ENCODE results near the gene STX8.

The STX8 gene

GRCh38 chr17:9212376-9213302 lies 363.0 kb downstream of the STX8 start:
- no peak overlapping the region for H3K27ac ChIP-seq (ENCODE audit: low read depth, low read length)
- 93% methylated on average over 30 of the region's 30 CpGs for WGBS
- no peak overlapping the region for H3K4me3 ChIP-seq (ENCODE audit: low read length)
- no peaks in the 10 kb centered on the region for H3K36me3 ChIP-seq (ENCODE audit: insufficient read depth, low read length)
- peaks cover 8% of the 10 kb centered on the region; the same call in 1 of the 2 replicates for H3K9me3 ChIP-seq (ENCODE audit: insufficient read depth, low read depth, low read length)
- no peak overlapping the region for H3K9ac ChIP-seq (ENCODE audit: low read depth, low read length)
- no peaks in the 10 kb centered on the region for H3K4me1 ChIP-seq (ENCODE audit: insufficient read depth, low read length)
- H3K27me3 ChIP-seq (ENCODE audit: insufficient read depth, low read length), result no peaks in the 10 kb centered on the region

- Histone ChIP-seq H3K27ac (ENCODE audit: low read depth, low read length) (no peak overlapping the region), H3K9ac (ENCODE audit: low read depth, low read length) (no peak overlapping the region), H3K4me3 (ENCODE audit: low read length) (no peak overlapping the region), H3K36me3 (ENCODE audit: insufficient read depth, low read length) (no peaks in the 10 kb centered on the region), H3K27me3 (ENCODE audit: insufficient read depth, low read length) (no peaks in the 10 kb centered on the region), H3K4me1 (ENCODE audit: insufficient read depth, low read length) (no peaks in the 10 kb centered on the region), H3K9me3 (ENCODE audit: insufficient read depth, low read depth, low read length) (peaks cover 8% of the 10 kb centered on the region; the same call in 1 of the 2 replicates)
- 73% methylated on average over 13 of the region's 13 CpGs for WGBS
Measured at GRCh38 chr17:9211133-9211765, 364.4 kb downstream of the STX8 start.

DNA sequence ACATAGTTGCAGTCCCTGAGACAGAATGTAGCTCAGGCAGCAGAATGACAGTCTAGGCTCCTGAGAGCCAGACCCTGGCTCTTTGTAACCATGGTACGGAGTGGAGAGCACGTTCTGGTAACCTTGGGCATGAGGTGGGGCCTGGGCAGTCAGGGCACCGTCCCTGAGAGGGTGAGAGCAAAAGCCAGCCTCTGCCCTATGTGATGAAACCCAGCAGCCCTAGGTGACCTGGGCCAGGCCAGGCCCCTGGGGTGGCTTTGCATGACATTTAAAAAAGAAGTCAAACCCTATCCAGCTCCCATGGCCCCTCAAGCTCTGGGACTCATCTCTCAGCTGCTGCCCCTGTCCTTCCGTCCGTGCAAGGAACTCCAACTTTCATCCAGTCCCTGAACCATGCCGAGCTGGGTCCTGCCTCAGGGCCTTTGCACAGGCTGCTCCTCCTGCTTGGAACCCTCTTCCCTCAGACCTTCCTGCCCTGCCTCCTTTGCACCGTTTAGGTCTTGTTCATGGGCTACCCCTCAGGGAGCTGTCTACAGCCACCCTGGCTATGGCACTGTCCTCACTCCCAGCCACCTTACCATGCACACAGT lies 365.7 kb downstream of the STX8 start:
- WGBS, result 93% methylated on average over 7 of the region's 7 CpGs

GRCh38 chr17:9209347-9209746 lies 366.3 kb downstream of the STX8 start:
- no peak overlapping the region for H3K4me3 ChIP-seq (ENCODE audit: low read length)
- H3K27me3 ChIP-seq (ENCODE audit: insufficient read depth, low read length), result peaks cover 8% of the 10 kb centered on the region; the same call in 1 of the 2 replicates
- no peaks in the 10 kb centered on the region for H3K4me1 ChIP-seq (ENCODE audit: insufficient read depth, low read length)
- WGBS, result 92% methylated on average over 5 of the region's 5 CpGs
- H3K27ac ChIP-seq (ENCODE audit: low read depth, low read length), result no peak overlapping the region
- H3K9me3 ChIP-seq (ENCODE audit: insufficient read depth, low read depth, low read length), result no peaks in the 10 kb centered on the region
- H3K36me3 ChIP-seq (ENCODE audit: insufficient read depth, low read length), result no peaks in the 10 kb centered on the region
- H3K9ac ChIP-seq (ENCODE audit: low read depth, low read length), result no peak overlapping the region

More for the DNA sequence above, 365.7 kb downstream of the STX8 start:
- no peak overlapping the region for H3K4me3 ChIP-seq (ENCODE audit: low read length)
- H3K9ac ChIP-seq (ENCODE audit: low read depth, low read length), result no peak overlapping the region
- no peaks in the 10 kb centered on the region for H3K4me1 ChIP-seq (ENCODE audit: insufficient read depth, low read length)
- H3K36me3 ChIP-seq (ENCODE audit: insufficient read depth, low read length), result no peaks in the 10 kb centered on the region
- no peak overlapping the region for H3K27ac ChIP-seq (ENCODE audit: low read depth, low read length)
- peaks cover 2% of the 10 kb centered on the region; the same call in 1 of the 2 replicates for H3K27me3 ChIP-seq (ENCODE audit: insufficient read depth, low read length)
- H3K9me3 ChIP-seq (ENCODE audit: insufficient read depth, low read depth, low read length), result no peaks in the 10 kb centered on the region; the same call in 1 of the 2 replicates

GRCh38 chr17:9208381-9209105 lies 367.1 kb downstream of the STX8 start:
- no peak overlapping the region for H3K27ac ChIP-seq (ENCODE audit: low read depth, low read length)
- H3K9ac ChIP-seq (ENCODE audit: low read depth, low read length), result no peak overlapping the region
- no peaks in the 10 kb centered on the region for H3K36me3 ChIP-seq (ENCODE audit: insufficient read depth, low read length)
- 94% methylated on average over 10 of the region's 10 CpGs for WGBS
- no peaks in the 10 kb centered on the region for H3K9me3 ChIP-seq (ENCODE audit: insufficient read depth, low read depth, low read length)
- H3K4me1 ChIP-seq (ENCODE audit: insufficient read depth, low read length), result no peaks in the 10 kb centered on the region
- no peak overlapping the region for H3K4me3 ChIP-seq (ENCODE audit: low read length)
- H3K27me3 ChIP-seq (ENCODE audit: insufficient read depth, low read length), result peaks cover 8% of the 10 kb centered on the region; the same call in 1 of the 2 replicates

GRCh38 chr17:9206741-9207332 lies 368.8 kb downstream of the STX8 start:
- Histone ChIP-seq H3K4me3 (ENCODE audit: low read length) (no peak overlapping the region), H3K4me1 (ENCODE audit: insufficient read depth, low read length) (no peaks in the 10 kb centered on the region), H3K9me3 (ENCODE audit: insufficient read depth, low read depth, low read length) (no peaks in the 10 kb centered on the region), H3K36me3 (ENCODE audit: insufficient read depth, low read length) (no peaks in the 10 kb centered on the region), H3K27me3 (ENCODE audit: insufficient read depth, low read length) (peaks cover 8% of the 10 kb centered on the region; the same call in 1 of the 2 replicates), H3K9ac (ENCODE audit: low read depth, low read length) (no peak overlapping the region), H3K27ac (ENCODE audit: low read depth, low read length) (no peak overlapping the region)
- WGBS, result 89% methylated on average over 11 of the region's 14 CpGs

- WGBS, result 74% methylated on average over 8 of the region's 8 CpGs
- H3K9ac ChIP-seq (ENCODE audit: low read depth, low read length), result no peak overlapping the region
- no peaks in the 10 kb centered on the region for H3K36me3 ChIP-seq (ENCODE audit: insufficient read depth, low read length)
- no peaks in the 10 kb centered on the region for H3K9me3 ChIP-seq (ENCODE audit: insufficient read depth, low read depth, low read length)
- no peaks in the 10 kb centered on the region for H3K4me1 ChIP-seq (ENCODE audit: insufficient read depth, low read length)
- H3K27ac ChIP-seq (ENCODE audit: low read depth, low read length), result no peak overlapping the region
- no peak overlapping the region for H3K4me3 ChIP-seq (ENCODE audit: low read length)
- peaks cover 8% of the 10 kb centered on the region; the same call in 1 of the 2 replicates for H3K27me3 ChIP-seq (ENCODE audit: insufficient read depth, low read length)
Measured at GRCh38 chr17:9206410-9206703, 369.3 kb downstream of the STX8 start.

DNA sequence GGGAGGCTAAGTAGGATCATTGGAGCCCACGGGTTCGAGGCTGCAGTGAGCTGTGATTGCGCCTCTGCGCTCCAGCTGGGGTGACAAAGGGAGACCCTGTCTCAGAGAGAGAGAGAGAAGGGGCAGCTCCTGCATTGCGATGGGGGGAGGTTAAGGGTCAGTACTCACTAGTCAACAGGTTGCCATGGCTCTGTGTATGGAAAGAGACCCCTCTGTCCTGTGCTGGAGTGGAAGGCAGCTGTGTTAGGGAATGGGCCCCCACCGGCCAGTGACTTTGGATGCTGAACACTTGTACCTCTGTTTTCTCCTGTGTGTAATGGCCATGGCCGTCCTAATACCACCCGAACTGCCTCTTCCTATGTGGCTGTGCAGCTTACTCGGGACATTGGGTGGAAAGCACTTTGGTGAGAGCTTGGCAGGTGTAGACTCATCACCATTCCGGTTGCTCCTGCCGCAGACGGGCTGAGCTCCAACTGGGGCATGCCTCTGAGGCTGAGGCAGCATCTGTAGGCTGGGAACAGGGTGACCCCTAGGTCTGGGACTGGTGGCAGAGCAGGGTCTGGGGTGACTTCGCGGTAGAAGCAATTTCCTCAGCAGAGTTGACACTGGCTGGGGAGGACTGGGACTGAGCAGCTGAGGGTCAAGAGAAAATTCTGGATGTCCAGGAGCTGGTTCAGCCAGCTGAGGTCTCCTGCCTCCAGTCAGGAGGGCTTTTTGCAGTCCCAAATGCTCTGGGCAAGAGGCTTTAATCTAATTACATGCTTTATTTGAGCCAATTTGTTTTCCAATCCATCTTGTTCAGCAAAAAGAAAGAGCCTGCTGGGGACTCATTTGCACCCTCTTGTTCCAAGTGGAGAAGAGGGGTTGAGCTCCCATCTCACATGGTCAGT lies 369.9 kb downstream of the STX8 start:
- Histone ChIP-seq H3K27me3 (ENCODE audit: insufficient read depth, low read length) (peaks cover 14% of the 10 kb centered on the region; the same call in 1 of the 2 replicates), H3K9me3 (ENCODE audit: insufficient read depth, low read depth, low read length) (no peaks in the 10 kb centered on the region), H3K4me3 (ENCODE audit: low read length) (no peak overlapping the region), H3K9ac (ENCODE audit: low read depth, low read length) (no peak overlapping the region), H3K4me1 (ENCODE audit: insufficient read depth, low read length) (no peaks in the 10 kb centered on the region), H3K27ac (ENCODE audit: low read depth, low read length) (no peak overlapping the region), H3K36me3 (ENCODE audit: insufficient read depth, low read length) (no peaks in the 10 kb centered on the region)
- WGBS, result 86% methylated on average over 14 of the region's 14 CpGs

DNA sequence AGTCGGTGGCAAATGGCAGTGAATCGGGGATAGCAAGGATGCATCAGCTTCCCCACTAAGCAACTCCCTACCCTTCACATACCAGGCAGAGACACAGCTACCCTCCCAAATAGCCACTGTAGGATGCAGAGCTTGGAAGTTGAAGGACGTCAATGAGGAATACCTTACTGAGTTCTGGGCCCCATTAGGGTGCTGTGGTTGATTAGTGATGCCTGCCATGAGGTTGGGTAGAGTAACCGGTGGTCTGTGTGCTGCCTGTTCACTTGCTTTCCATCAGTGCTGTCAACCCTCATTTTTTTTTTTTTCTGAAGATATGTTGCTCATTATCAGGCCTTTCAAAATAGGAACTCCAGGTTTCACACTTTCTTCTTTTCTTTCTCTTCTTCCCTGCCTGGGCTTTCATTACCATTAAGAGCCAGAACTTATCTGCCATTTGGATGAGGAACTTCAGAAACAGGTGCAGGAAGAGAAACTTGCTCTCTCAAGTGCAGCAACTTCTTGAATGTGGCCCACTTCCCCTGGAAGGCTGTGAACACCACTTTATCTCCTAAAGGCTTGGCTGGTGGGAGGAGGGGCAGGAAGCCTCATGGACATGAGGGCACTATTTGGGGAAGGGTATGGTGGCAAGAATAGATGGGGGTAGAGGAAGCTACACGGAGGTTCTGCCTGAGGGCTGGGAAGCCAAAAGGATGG lies 370.8 kb downstream of the STX8 start:
- Histone ChIP-seq H3K4me1 (ENCODE audit: insufficient read depth, low read length) (no peaks in the 10 kb centered on the region), H3K9ac (ENCODE audit: low read depth, low read length) (no peak overlapping the region), H3K36me3 (ENCODE audit: insufficient read depth, low read length) (no peaks in the 10 kb centered on the region), H3K27me3 (ENCODE audit: insufficient read depth, low read length) (peaks cover 15% of the 10 kb centered on the region; the same call in 1 of the 2 replicates), H3K27ac (ENCODE audit: low read depth, low read length) (no peak overlapping the region), H3K4me3 (ENCODE audit: low read length) (no peak overlapping the region), H3K9me3 (ENCODE audit: insufficient read depth, low read depth, low read length) (no peaks in the 10 kb centered on the region)
- WGBS, result 88% methylated on average over 5 of the region's 5 CpGs

Data from HUES64 (cell line).